K562 (cell line): ENCODE data around the gene UTP25. TPM values are rescaled to one million over a fixed set of nuclear protein-coding genes. Genes with fewer than 3 reads are reported as not detected.

Experiments used
- CBFB ChIP-seq: sonication (generic); formaldehyde crosslinking; IDR thresholded peaks from 2 replicates; pipeline ENCODE4 v1.4.0; 2020; ENCODE audit warnings: mild to moderate bottlenecking, missing genetic modification reagents
- CHAMP1 ChIP-seq: fragments of 450-650 bp; IDR thresholded peaks from 2 replicates; pipeline ENCODE4 v1.6.1; 2016; ENCODE audit warnings: mild to moderate bottlenecking
- ETV1 ChIP-seq: fragments of 450-650 bp; conservative IDR thresholded peaks from 2 replicates; pipeline ENCODE4 v1.6.1; 2016; ENCODE audit warnings: missing genetic modification characterization, control low read depth, low read depth, missing compliant biosample characterization
- ETV6 ChIP-seq, 3 experiments: fragments of 150-350 bp in 1 of 3; sonication (generic) in 1 of 3; formaldehyde crosslinking in 1 of 3; IDR thresholded peaks; 2 replicates each; pipeline versions ENCODE4 v1.6.1 to v1.8.0; 2014 to 2022; ENCODE audit warnings: borderline replicate concordance in 2 of 3, low read depth in 2 of 3, antibody characterized with exemption in 1 of 3, low read length in 1 of 3, mild to moderate bottlenecking in 1 of 3, missing genetic modification reagents in 1 of 3
- FOSL1 ChIP-seq: fragments of 200-800 bp; sonication (Bioruptor generic); conservative IDR thresholded peaks from 2 replicates; pipeline ENCODE4 v1.6.1; 2016; ENCODE audit warnings: missing genetic modification characterization, missing compliant biosample characterization
- HNRNPK ChIP-seq: fragments of 200-400 bp; formaldehyde crosslinking; IDR thresholded peaks from one replicate; pipeline ENCODE4 v1.6.1; 2018; ENCODE audit warnings: mild to moderate bottlenecking, low read depth, low read length; ENCODE audit not compliant: poor library complexity, severe bottlenecking
- KDM4B ChIP-seq, 2 experiments: fragments of 450-650 bp in 1 of 2; sonication (generic) in 1 of 2; IDR thresholded peaks; 2 replicates each; pipeline ENCODE4 v1.6.1; 2016 to 2017; ENCODE audit warnings: borderline replicate concordance in 2 of 2, antibody characterized with exemption in 1 of 2, low read depth in 1 of 2, mild to moderate bottlenecking in 1 of 2
- KLF1 ChIP-seq: fragments of 450-650 bp; IDR thresholded peaks from 2 replicates; pipeline ENCODE4 v1.6.1; 2016; ENCODE audit warnings: missing genetic modification characterization, missing compliant biosample characterization
- POLR2A ChIP-seq: fragments of 450-650 bp; conservative IDR thresholded peaks from 2 replicates; pipeline ENCODE4 v1.6.1; 2016
- RCOR1 ChIP-seq, 2 experiments: IDR thresholded peaks; 2 replicates each; pipeline ENCODE4 v1.6.1; 2012; ENCODE audit warnings: low read depth in 2 of 2, low read length in 2 of 2, borderline replicate concordance in 1 of 2, improper control_type of control experiment in 1 of 2
- SOX6 ChIP-seq: fragments of 450-650 bp; IDR thresholded peaks from 2 replicates; pipeline ENCODE4 v1.6.1; 2014; ENCODE audit warnings: mild to moderate bottlenecking
- SRF ChIP-seq, 2 experiments: fragments of 250-450, 450-650 bp in 1 of 2; sonication (Bioruptor Pico) in 1 of 2; sonication (generic) in 1 of 2; formaldehyde crosslinking; IDR thresholded peaks; 2 replicates each; pipeline versions ENCODE4 v1.5.0 to v1.5.1; 2020 to 2022; ENCODE audit warnings: mild to moderate bottlenecking in 1 of 2, missing genetic modification reagents in 1 of 2
- STAG1 ChIP-seq: sonication (generic); formaldehyde crosslinking; IDR thresholded peaks from 2 replicates; pipeline ENCODE4 v1.5.0; 2020; ENCODE audit warnings: missing genetic modification reagents, borderline replicate concordance
- TFAP4 ChIP-seq: sonication (generic); formaldehyde crosslinking; IDR thresholded peaks from 2 replicates; pipeline ENCODE4 v1.8.0; 2022; ENCODE audit warnings: missing genetic modification reagents, mild to moderate bottlenecking, moderate library complexity, borderline replicate concordance
- ZBTB1 ChIP-seq: sonication (generic); formaldehyde crosslinking; IDR thresholded peaks from 2 replicates; pipeline ENCODE4 v1.8.1; 2023; ENCODE audit warnings: missing genetic modification reagents, low read depth, mild to moderate bottlenecking, borderline replicate concordance
- ZBTB17 ChIP-seq: fragments of 450-650 bp; formaldehyde crosslinking; IDR thresholded peaks from 2 replicates; pipeline ENCODE4 v1.4.0; 2020; ENCODE audit warnings: mild to moderate bottlenecking
- ZNF398 ChIP-seq: fragments of 250-450 bp; sonication (Bioruptor Pico); IDR thresholded peaks from 2 replicates; pipeline ENCODE4 v1.8.0; 2021; ENCODE audit warnings: moderate library complexity, mild to moderate bottlenecking, inconsistent platforms
- ZNF668 ChIP-seq: fragments of 250-450 bp; sonication (Bioruptor Pico); IDR thresholded peaks from 2 replicates; pipeline ENCODE4 v1.8.0; 2022; ENCODE audit warnings: mild to moderate bottlenecking, inconsistent platforms
- polyA plus RNA-seq, 8 experiments: library from polyadenylated mRNA; depleted of rRNA in 4 of 8; stranded (reverse) in 5 of 8; unstranded in 3 of 8; fragments of >200 nt; fragmentation: Nextera tagmentation in 2 of 8; fragmentation: Illumina TruSeq in 1 of 8; extraction: Ambion mirVana in 2 of 8; extraction: Trizol in 1 of 8; gene quantifications; 2 replicates each; pipeline versions ENCODE4 v1.2.1 to v1.2.3, GENCODE V29; 2011 to 2014; ENCODE audit warnings: inconsistent platforms in 1 of 8, missing spikeins in 1 of 8
- total RNA-seq, 7 experiments: library from RNA; depleted of rRNA in 6 of 7; stranded (reverse); fragments of >200 nt in 6 of 7; fragmentation: Illumina TruSeq in 2 of 7; extraction: Trizol in 2 of 7; gene quantifications; 2 replicates each; pipeline versions ENCODE4 v1.2.1 to v1.2.3, GENCODE V29; 2011 to 2021; ENCODE audit warnings: low replicate concordance in 1 of 7
- TF ChIP-seq, protein P1 (sequence below): fragments of 450-650 bp; formaldehyde crosslinking; conservative IDR thresholded peaks from 2 replicates; pipeline ENCODE4 v1.4.0; 2022; ENCODE audit warnings: mild to moderate bottlenecking, missing genetic modification characterization
- TF ChIP-seq, protein P2 (sequence below): fragments of 450-650 bp; conservative IDR thresholded peaks from 2 replicates; pipeline ENCODE4 v1.6.1; 2016; ENCODE audit warnings: missing genetic modification characterization, low read depth, mild to moderate bottlenecking, control low read depth, missing compliant biosample characterization

The UTP25 gene
- total and polyA plus RNA-seq, 9 of the 15 experiments (the other 6 are each of a cell fraction or from before 2014, with no cell fraction given), result 5.7 to 17.6 (median 12.0) TPM

DNA sequence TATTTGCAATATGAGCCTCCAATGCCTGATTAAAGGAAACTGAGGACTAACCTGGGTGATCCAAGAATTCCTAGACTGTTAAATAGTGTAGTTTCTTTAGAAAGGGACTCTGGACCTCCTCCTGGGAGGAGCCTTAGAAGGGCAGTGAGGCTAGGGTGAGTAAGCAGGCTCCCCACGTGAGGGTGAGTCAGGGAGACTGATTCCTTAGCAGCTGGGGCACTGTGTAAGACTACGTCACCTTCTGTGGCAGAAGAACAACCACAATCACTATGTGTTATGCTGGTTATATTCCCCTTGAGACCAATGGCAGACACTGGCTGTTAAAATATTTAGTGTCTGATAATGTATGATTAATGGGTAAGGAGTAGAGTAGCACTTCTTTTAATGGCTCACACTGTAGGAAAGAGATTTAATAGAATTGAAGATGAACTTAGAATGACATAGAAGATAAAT is 56.9 kb downstream of the UTP25 start (continued):
- TF ChIP-seq, protein P1, sequence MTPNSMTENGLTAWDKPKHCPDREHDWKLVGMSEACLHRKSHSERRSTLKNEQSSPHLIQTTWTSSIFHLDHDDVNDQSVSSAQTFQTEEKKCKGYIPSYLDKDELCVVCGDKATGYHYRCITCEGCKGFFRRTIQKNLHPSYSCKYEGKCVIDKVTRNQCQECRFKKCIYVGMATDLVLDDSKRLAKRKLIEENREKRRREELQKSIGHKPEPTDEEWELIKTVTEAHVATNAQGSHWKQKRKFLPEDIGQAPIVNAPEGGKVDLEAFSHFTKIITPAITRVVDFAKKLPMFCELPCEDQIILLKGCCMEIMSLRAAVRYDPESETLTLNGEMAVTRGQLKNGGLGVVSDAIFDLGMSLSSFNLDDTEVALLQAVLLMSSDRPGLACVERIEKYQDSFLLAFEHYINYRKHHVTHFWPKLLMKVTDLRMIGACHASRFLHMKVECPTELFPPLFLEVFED (CRISPR knock-in tag), result no peak
- TF ChIP-seq KLF1 (tag) (no peak), ETV6 (IDR thresholded peaks at IDR 0.05; ENCODE audit: borderline replicate concordance in 1 of 2, low read depth in 2 of 2, low read length in 1 of 2) (no peak), ETV6 (CRISPR knock-in tag; IDR thresholded peaks at IDR 0.05; ENCODE audit: borderline replicate concordance) (no peak), ETV1 (tag) (no peak), CHAMP1 (no peak), TFAP4 (peak; percentile 84), FOSL1 (tag) (peak; percentile 99), ZNF398 (CRISPR knock-in tag) (no peak), KDM4B (IDR thresholded peaks at IDR 0.05; ENCODE audit: borderline replicate concordance in 2 of 2, low read depth in 1 of 2) (no peak), STAG1 (CRISPR knock-in tag) (no peak), SOX6 (no peak), HNRNPK (no peak), CBFB (CRISPR knock-in tag) (no peak), ZNF668 (no peak), POLR2A (no peak), ZBTB1 (CRISPR knock-in tag) (no peak), SRF (CRISPR knock-in tag; IDR thresholded peaks at IDR 0.05) (peak; percentile 55 to 73; a peak in 2 of 4 replicates), RCOR1 (IDR thresholded peaks at IDR 0.05; ENCODE audit: borderline replicate concordance in 1 of 2, low read depth in 2 of 2, low read length in 2 of 2) (no peak), ZBTB17 (CRISPR knock-in tag) (no peak)
- TF ChIP-seq, protein P2, sequence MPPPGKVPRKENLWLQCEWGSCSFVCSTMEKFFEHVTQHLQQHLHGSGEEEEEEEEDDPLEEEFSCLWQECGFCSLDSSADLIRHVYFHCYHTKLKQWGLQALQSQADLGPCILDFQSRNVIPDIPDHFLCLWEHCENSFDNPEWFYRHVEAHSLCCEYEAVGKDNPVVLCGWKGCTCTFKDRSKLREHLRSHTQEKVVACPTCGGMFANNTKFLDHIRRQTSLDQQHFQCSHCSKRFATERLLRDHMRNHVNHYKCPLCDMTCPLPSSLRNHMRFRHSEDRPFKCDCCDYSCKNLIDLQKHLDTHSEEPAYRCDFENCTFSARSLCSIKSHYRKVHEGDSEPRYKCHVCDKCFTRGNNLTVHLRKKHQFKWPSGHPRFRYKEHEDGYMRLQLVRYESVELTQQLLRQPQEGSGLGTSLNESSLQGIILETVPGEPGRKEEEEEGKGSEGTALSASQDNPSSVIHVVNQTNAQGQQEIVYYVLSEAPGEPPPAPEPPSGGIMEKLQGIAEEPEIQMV (tag), result no peak
